ENCODE data around the gene CCL17. TPM values are rescaled to one million over a fixed set of nuclear protein-coding genes. Genes with fewer than 3 reads are reported as not detected.
A peak's percentile ranks its signal among the peaks of the same experiment; 100 is the strongest.
"Not testable (repeated sequence)": the region's sequence is repeated elsewhere in the genome, so short reads cannot be mapped to it uniquely, and the experiment has no call there.

CCL17 gene
- total and polyA plus RNA-seq, 4 donors: 3.1 to 39.3 (median 3.5) TPM; not detected in 1

DNA sequence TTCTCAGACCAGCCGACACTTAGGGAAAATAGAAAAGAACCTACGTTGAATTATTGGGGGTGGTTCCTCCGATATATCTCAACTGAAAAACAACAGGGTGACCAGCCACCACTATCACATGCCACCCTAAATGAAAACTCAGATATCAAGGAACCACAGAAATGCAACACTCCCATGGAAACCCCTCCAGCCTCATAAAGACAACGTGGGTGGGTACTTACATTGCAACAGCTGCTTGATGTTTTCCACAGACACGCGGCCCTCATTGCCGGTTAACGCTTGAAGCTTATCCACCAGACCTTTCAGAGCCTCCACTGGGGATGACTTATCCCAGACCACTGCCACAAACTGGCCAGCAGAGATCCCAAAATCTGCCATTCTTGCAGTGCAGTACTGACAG is 36.0 kb downstream of the CCL17 start:
- WGBS, 2 donors: 74 to 96% methylated on average over 8 of the region's 8 CpGs
- H3K4me3 ChIP-seq; H3K9me3 ChIP-seq (ENCODE audit: control insufficient read depth in 4 of 4, insufficient read depth in 3 of 4, low read length in 3 of 4); H3K9ac ChIP-seq (ENCODE audit: insufficient read depth in 1 of 2, low read length in 2 of 2); DNase-seq; H3K27me3 ChIP-seq (ENCODE audit: control insufficient read depth in 3 of 3, insufficient read depth in 3 of 3, low read length in 2 of 3); H3K27ac ChIP-seq (ENCODE audit: low read depth in 1 of 2, low read length in 1 of 2); H3K4me1 ChIP-seq (ENCODE audit: control insufficient read depth in 5 of 5, insufficient read depth in 5 of 5, low read length in 5 of 5); ATAC-seq (ENCODE audit: insufficient read depth, low FRiP score): not testable (repeated sequence)
- H3K36me3 ChIP-seq (ENCODE audit: control insufficient read depth in 4 of 4, insufficient read depth in 4 of 4, low read length in 4 of 4): peaks cover 14 to 22% (median 18%) of the 10 kb centered on the region in 4 donors

DNA sequence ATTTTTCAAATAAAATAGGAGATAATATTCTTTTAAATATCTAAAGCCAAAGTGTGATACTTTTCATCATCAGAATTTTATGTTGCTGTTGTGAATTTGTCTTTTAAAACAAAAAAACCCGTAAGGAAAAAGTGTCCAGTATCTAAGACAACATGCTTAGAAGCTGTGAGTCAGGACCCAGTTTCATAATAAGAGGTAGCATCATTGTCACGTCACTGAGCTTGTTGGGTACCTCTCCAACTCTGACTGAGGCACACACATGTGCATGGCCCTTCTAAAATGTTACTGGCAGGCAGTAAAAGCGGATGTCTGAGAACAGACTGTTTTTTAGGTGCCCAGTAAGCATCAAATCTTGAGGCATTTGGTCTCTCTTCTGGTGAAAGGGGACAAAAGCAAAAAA is 40.1 kb downstream of the CCL17 start:
- TF ChIP-seq, protein P1, sequence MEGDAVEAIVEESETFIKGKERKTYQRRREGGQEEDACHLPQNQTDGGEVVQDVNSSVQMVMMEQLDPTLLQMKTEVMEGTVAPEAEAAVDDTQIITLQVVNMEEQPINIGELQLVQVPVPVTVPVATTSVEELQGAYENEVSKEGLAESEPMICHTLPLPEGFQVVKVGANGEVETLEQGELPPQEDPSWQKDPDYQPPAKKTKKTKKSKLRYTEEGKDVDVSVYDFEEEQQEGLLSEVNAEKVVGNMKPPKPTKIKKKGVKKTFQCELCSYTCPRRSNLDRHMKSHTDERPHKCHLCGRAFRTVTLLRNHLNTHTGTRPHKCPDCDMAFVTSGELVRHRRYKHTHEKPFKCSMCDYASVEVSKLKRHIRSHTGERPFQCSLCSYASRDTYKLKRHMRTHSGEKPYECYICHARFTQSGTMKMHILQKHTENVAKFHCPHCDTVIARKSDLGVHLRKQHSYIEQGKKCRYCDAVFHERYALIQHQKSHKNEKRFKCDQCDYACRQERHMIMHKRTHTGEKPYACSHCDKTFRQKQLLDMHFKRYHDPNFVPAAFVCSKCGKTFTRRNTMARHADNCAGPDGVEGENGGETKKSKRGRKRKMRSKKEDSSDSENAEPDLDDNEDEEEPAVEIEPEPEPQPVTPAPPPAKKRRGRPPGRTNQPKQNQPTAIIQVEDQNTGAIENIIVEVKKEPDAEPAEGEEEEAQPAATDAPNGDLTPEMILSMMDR (IDR thresholded peaks at IDR 0.05; ENCODE audit: control extremely low read depth, extremely low read depth): no peak
- Histone ChIP-seq H3K9ac (ENCODE audit: insufficient read depth in 1 of 2, low read length in 2 of 2) (no peak overlapping the region), H3K9me3 (ENCODE audit: control insufficient read depth in 4 of 4, insufficient read depth in 3 of 4, low read length in 3 of 4) (peaks cover 0 to 3% (median 2%) of the 10 kb centered on the region in 4 donors), H3K4me3 (no peak overlapping the region), H3K4me1 (ENCODE audit: control insufficient read depth in 5 of 5, insufficient read depth in 5 of 5, low read length in 5 of 5) (peaks cover 0 to 13% (median 6%) of the 10 kb centered on the region in 5 donors), H3K36me3 (ENCODE audit: control insufficient read depth in 4 of 4, insufficient read depth in 4 of 4, low read length in 4 of 4) (peaks cover 0 to 11% (median 6%) of the 10 kb centered on the region in 4 donors), H3K27me3 (ENCODE audit: control insufficient read depth in 3 of 3, insufficient read depth in 3 of 3, low read length in 2 of 3) (no peaks in the 10 kb centered on the region), H3K27ac (ENCODE audit: low read depth in 1 of 2, low read length in 1 of 2) (no peak overlapping the region)
- WGBS, 2 donors: 84 to 88% methylated on average over 3 of the region's 3 CpGs
- DNase-seq: no peak
- ATAC-seq (ENCODE audit: insufficient read depth, low FRiP score): no peak

DNA sequence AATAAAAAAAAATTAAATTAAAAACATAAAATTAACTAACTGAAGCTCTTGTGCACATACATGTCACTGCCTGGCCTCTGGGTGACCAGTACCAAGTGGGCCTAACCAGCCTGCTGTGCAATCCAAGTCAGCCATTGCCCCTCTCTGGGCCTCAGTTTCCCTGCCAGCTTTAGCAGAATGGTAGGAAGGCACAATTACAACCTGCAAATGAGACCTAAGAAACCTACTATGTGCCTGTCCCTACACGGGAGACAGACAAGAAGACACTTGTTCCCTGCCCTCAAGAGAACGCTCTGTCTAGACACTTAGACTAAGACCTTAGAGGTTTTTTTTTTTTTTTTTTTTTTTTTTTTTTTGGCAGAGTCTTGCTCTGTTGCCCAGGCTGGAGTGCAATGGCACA is 40.9 kb downstream of the CCL17 start:
- TF ChIP-seq, protein P1 (IDR thresholded peaks at IDR 0.05; ENCODE audit: control extremely low read depth, extremely low read depth): no peak
- Histone ChIP-seq H3K27ac (ENCODE audit: low read depth in 1 of 2, low read length in 1 of 2) (no peak overlapping the region), H3K4me3 (no peak overlapping the region), H3K9me3 (ENCODE audit: control insufficient read depth in 4 of 4, insufficient read depth in 3 of 4, low read length in 3 of 4) (peaks cover 0 to 2% (median 0%) of the 10 kb centered on the region in 4 donors), H3K27me3 (ENCODE audit: control insufficient read depth in 3 of 3, insufficient read depth in 3 of 3, low read length in 2 of 3) (no peaks in the 10 kb centered on the region), H3K9ac (ENCODE audit: insufficient read depth in 1 of 2, low read length in 2 of 2) (no peak overlapping the region), H3K36me3 (ENCODE audit: control insufficient read depth in 4 of 4, insufficient read depth in 4 of 4, low read length in 4 of 4) (peaks cover 0 to 6% (median 3%) of the 10 kb centered on the region in 4 donors), H3K4me1 (ENCODE audit: control insufficient read depth in 5 of 5, insufficient read depth in 5 of 5, low read length in 5 of 5) (peaks cover 0 to 13% (median 6%) of the 10 kb centered on the region in 5 donors)
- DNase-seq: no peak
- WGBS, 2 donors: 96 to 98% methylated on average over 2 of the region's 2 CpGs
- no peak for ATAC-seq (ENCODE audit: insufficient read depth, low FRiP score)

DNA sequence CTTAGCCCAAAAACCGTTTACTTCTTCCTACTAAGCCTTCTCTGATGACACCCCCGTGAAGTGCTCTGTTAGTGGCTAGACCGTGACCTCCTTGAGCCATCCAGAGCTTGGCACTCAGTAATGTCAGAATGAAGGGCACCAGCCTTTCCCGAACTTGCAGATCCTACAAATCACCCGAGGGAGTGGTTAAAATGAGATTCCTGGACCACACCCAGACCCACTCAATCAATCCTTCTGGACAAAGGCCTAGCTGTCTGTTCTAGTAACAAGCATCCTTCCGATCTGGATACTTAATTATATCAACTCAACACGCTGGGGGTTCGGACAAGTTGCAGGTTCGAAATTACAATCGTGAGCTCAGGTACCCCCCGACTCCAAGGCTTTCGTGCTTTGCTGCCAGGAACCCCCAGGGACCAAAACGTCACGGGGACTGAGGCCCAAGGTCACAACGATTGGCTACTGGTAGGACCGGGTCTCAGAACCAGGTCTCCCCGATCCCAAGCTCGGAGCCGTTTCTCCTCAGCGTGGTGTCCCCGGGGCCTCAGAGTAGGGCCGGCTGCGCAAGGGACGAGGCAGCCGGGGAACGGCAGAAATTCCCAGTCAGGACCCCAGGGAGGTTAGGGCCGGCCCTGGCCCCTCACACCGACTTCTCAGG is 42.1 kb downstream of the CCL17 start:
- DNase-seq (peak in 2 of 3 donors; percentile 33 to 37), ATAC-seq (ENCODE audit: insufficient read depth, low FRiP score) (peak; percentile 3)
- H3K36me3 ChIP-seq (ENCODE audit: control insufficient read depth in 4 of 4, insufficient read depth in 4 of 4, low read length in 4 of 4): peaks cover 0 to 3% (median 0%) of the 10 kb centered on the region in 4 donors
- H3K27ac ChIP-seq (ENCODE audit: low read depth in 1 of 2, low read length in 1 of 2): peak overlapping the region; percentile 85 to 97
- TF ChIP-seq, protein P1 (IDR thresholded peaks at IDR 0.05; ENCODE audit: control extremely low read depth, extremely low read depth): no peak
- H3K9ac ChIP-seq (ENCODE audit: insufficient read depth in 1 of 2, low read length in 2 of 2): peak overlapping the region; percentile 75 to 86
- H3K9me3 ChIP-seq (ENCODE audit: control insufficient read depth in 4 of 4, insufficient read depth in 3 of 4, low read length in 3 of 4): no peaks in the 10 kb centered on the region
- H3K4me1 ChIP-seq (ENCODE audit: control insufficient read depth in 5 of 5, insufficient read depth in 5 of 5, low read length in 5 of 5): peaks cover 0 to 13% (median 6%) of the 10 kb centered on the region in 5 donors
- no peaks in the 10 kb centered on the region for H3K27me3 ChIP-seq (ENCODE audit: control insufficient read depth in 3 of 3, insufficient read depth in 3 of 3, low read length in 2 of 3)
- peak overlapping the region; percentile 99 for H3K4me3 ChIP-seq
- WGBS, 2 donors: 2 to 5% methylated on average over 28 of the region's 28 CpGs

All from lung (tissue), 12 donors.